SK-N-SH (cell line): ENCODE results near the gene BOD1L1. TPM values are rescaled to one million over a fixed set of nuclear protein-coding genes. Genes with fewer than 3 reads are reported as not detected.

Source experiments
- CTCF ChIA-PET: fragments of 300-600, 350-600 bp; formaldehyde crosslinking; extraction: SDS; loops from one replicate; lab custom pipeline; 2021; lab: Yijun Ruan, JAX
- POLR2A ChIA-PET: fragments of 350-600 bp; sonication (Branson Sonifier 250); formaldehyde crosslinking; extraction: SDS; loops from one replicate; lab custom pipeline; 2020; ENCODE audit warnings: antibody characterized with exemption, inconsistent platforms; lab: Yijun Ruan, JAX
- DNase-seq: peaks from one replicate; pipeline ENCODE4 v3.0.0; 2012
- H2AFZ ChIP-seq: fragments of 200-600 bp; sonication (generic); 2 replicates; pipeline ENCODE4 v1.8.1; 2016; ENCODE audit warnings: antibody characterized with exemption, mild to moderate bottlenecking, low read depth
- H3F3A ChIP-seq: fragments of 200-600 bp; sonication (generic); replicated peaks from 2 replicates; pipeline ENCODE3; 2016; ENCODE audit warnings: antibody characterized with exemption, mild to moderate bottlenecking; ENCODE audit not compliant: insufficient read depth
- H3K27ac ChIP-seq, 2 experiments: fragments of 200-500 bp in 1 of 2; fragments of 200-600 bp in 1 of 2; sonication (Bioruptor generic) in 1 of 2; sonication (generic), shearing (Covaris generic) in 1 of 2; 2 replicates each; pipeline versions ENCODE4 v1.5.1 to v1.6.1; 2014 to 2016; ENCODE audit warnings: low read depth in 2 of 2, inconsistent platforms in 1 of 2, low read length in 1 of 2, mild to moderate bottlenecking in 1 of 2, mixed read lengths in 1 of 2
- H3K27me3 ChIP-seq: fragments of 200-600 bp; sonication (generic), shearing (Covaris generic); 2 replicates; pipeline ENCODE4 v1.6.1; 2016; ENCODE audit warnings: mixed run types; ENCODE audit not compliant: insufficient read depth
- H3K36me3 ChIP-seq, 2 experiments: fragments of 200-500 bp in 1 of 2; fragments of 200-600 bp in 1 of 2; sonication (Bioruptor generic) in 1 of 2; sonication (generic) in 1 of 2; replicated peaks in 1 of 2; 2 replicates each; pipeline versions ENCODE3 to v1.5.1; 2014 to 2016; ENCODE audit warnings: low read length in 1 of 2, mild to moderate bottlenecking in 1 of 2; ENCODE audit not compliant: insufficient read depth in 2 of 2, control insufficient read depth in 1 of 2
- H3K4me1 ChIP-seq, 2 experiments: fragments of 200-500 bp in 1 of 2; fragments of 200-600 bp in 1 of 2; sonication (Bioruptor generic) in 1 of 2; sonication (generic), shearing (Covaris generic) in 1 of 2; 2 replicates each; pipeline versions ENCODE4 v1.5.1 to v1.6.1; 2014 to 2016; ENCODE audit warnings: low read depth in 1 of 2, low read length in 1 of 2, mixed run types in 1 of 2; ENCODE audit not compliant: insufficient read depth in 2 of 2, control insufficient read depth in 1 of 2
- H3K4me2 ChIP-seq: fragments of 200-600 bp; sonication (generic), shearing (Covaris generic); 2 replicates; pipeline ENCODE4 v1.6.1; 2017; ENCODE audit warnings: mixed run types
- H3K4me3 ChIP-seq, 2 experiments: fragments of 200-500 bp in 1 of 2; fragments of 200-600 bp in 1 of 2; sonication (Bioruptor generic) in 1 of 2; sonication (generic), shearing (Covaris generic) in 1 of 2; 2 replicates each; pipeline versions ENCODE4 v1.5.1 to v1.8.1; 2014 to 2016; ENCODE audit warnings: low read depth in 2 of 2, inconsistent platforms in 1 of 2, low read length in 1 of 2, mild to moderate bottlenecking in 1 of 2, mixed read lengths in 1 of 2, moderate library complexity in 1 of 2
- H3K79me2 ChIP-seq: fragments of 200-600 bp; sonication (generic); 2 replicates; pipeline ENCODE4 v1.8.1; 2017; ENCODE audit warnings: mild to moderate bottlenecking; ENCODE audit not compliant: insufficient read depth
- H3K9ac ChIP-seq: fragments of 200-600 bp; sonication (generic); 2 replicates; pipeline ENCODE4 v1.6.1; 2017; ENCODE audit warnings: mixed run types
- H3K9me2 ChIP-seq: fragments of 200-600 bp; sonication (generic); 2 replicates; pipeline ENCODE4 v1.6.1; 2017; ENCODE audit warnings: mixed run types
- H3K9me3 ChIP-seq: fragments of 200-600 bp; sonication (generic); 2 replicates; pipeline ENCODE4 v1.6.1; 2017; ENCODE audit warnings: mixed run types, mild to moderate bottlenecking, moderate library complexity
- H4K20me1 ChIP-seq: fragments of 200-600 bp; sonication (generic); 2 replicates; pipeline ENCODE4 v1.6.1; 2017; ENCODE audit warnings: mild to moderate bottlenecking, mixed run types; ENCODE audit not compliant: insufficient read depth
- CHD2 ChIP-seq: fragments of 150-350 bp; IDR thresholded peaks from 2 replicates; pipeline ENCODE4 v1.6.1; 2018; ENCODE audit warnings: low read length; ENCODE audit not compliant: partially characterized antibody
- EZH2phosphoT487 ChIP-seq: fragments of 200-600 bp; sonication (generic); IDR thresholded peaks from 2 replicates; pipeline ENCODE4 v1.6.1; 2017; ENCODE audit warnings: low read depth, mixed run types, mild to moderate bottlenecking, antibody characterized with exemption, moderate library complexity, borderline replicate concordance
- FOSL2 ChIP-seq: IDR thresholded peaks from 2 replicates; pipeline ENCODE4 v1.4.0; 2012; ENCODE audit warnings: low read depth, mild to moderate bottlenecking, moderate library complexity, borderline replicate concordance
- GATA2 ChIP-seq: sonication (generic); formaldehyde crosslinking; IDR thresholded peaks from 2 replicates; pipeline ENCODE4 v1.5.0; 2020; ENCODE audit warnings: mild to moderate bottlenecking, missing genetic modification reagents
- JUND ChIP-seq: IDR thresholded peaks from 2 replicates; pipeline ENCODE4 v1.4.0; 2012
- NFIC ChIP-seq: IDR thresholded peaks from 2 replicates; pipeline ENCODE4 v1.4.0; 2012; ENCODE audit warnings: borderline replicate concordance
- NRF1 ChIP-seq: IDR thresholded peaks from 2 replicates; pipeline ENCODE4 v1.6.1; 2012; ENCODE audit warnings: low read depth, mild to moderate bottlenecking, low read length
- RAD21 ChIP-seq: IDR thresholded peaks from 2 replicates; pipeline ENCODE4 v1.6.1; 2012; ENCODE audit warnings: mild to moderate bottlenecking, low read length
- YY1 ChIP-seq: IDR thresholded peaks from 2 replicates; pipeline ENCODE4 v1.4.0; 2012; ENCODE audit warnings: low read depth, mild to moderate bottlenecking
- WGBS: methylation state at CpG from one replicate; pipeline ENCODE4 v1.1.6; 2017; ENCODE audit warnings: low lambda C conversion rate; 5-methylcytosine and 5-hydroxymethylcytosine counted together
- polyA plus RNA-seq, 3 experiments: library from polyadenylated mRNA; depleted of rRNA; stranded (reverse); fragments of >200 nt; gene quantifications; 2 replicates each; pipeline ENCODE4 v1.2.3, GENCODE V29; 2012
- TF ChIP-seq, protein P1 (sequence below): IDR thresholded peaks from 2 replicates; pipeline ENCODE4 v1.4.0; 2012; ENCODE audit warnings: low read depth
- TF ChIP-seq, protein P2 (sequence below): IDR thresholded peaks from 2 replicates; pipeline ENCODE4; 2012
- TF ChIP-seq, protein P3 (sequence below): IDR thresholded peaks from 2 replicates; pipeline ENCODE4 v1.4.0; 2012; ENCODE audit warnings: low read depth, borderline replicate concordance

The BOD1L1 gene
- polyA plus RNA-seq, 1 of the 3 experiments (the other 2 are of a cell fraction) = 12.5 TPM

DNA sequence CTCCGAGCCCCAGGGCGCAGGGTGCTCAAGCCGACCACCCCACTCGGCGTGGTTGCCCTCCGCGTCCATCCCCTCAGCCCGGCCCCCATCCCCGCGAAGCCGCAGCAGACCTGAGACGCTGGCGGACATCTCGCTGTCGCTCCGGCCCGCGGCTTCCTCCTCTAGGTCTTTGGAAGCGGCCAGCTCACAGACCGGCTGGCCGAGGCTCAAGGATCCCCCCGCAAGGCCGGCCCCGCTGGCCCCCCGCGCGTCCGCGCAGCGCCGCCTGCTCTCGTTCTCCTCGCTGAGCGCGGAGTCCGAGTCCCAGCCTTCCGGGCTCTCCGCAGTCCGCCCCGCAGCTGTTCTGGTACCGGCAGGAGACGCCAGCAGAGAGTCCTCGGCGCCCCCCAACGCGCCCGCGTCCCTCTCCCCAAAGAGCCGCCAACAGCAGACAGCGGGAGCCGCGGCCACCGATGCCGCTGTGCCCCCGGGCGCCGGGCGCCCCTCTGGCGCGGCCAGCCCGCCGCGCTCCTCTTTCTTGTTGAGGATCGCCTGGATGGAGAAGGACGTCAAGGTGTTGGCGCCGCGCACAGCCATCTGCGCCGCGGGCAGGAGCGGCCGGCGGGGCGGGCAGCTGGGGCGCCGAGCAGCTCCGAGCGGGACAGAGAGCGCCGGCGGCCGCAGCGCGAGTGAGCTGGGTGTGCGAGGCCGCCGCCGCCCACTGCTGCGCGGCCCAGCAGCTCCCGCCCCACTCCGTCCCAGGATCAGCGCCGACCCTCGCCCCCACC lies 83.5 kb downstream of the BOD1L1 start, which contains the start of gene NKX3-2:
Gene NKX3-2 (minus strand): TSS at position 670 of the 767 bp plus-strand sequence. CDS start 94 bp downstream, at position 576.
- peak; percentile 73 for DNase-seq
- H3K9me3 ChIP-seq = no peaks in the 10 kb centered on the region
- H3K4me3 ChIP-seq = peak within 1 kb of the TSS; percentile 58 to 60
- H3K36me3 ChIP-seq = no peaks in the 10 kb centered on the region
- peaks cover 5 to 8% of the 10 kb centered on the region in 2 experiments; a peak in 2 of 4 replicates for H3K4me1 ChIP-seq
- peaks cover 77% of the 10 kb centered on the region for H3K27me3 ChIP-seq
- 15% methylated on average over 11 of the region's 96 CpGs for WGBS
- no peak within 1 kb of the TSS for H3K9ac ChIP-seq
- TF ChIP-seq CHD2 = no peak
- TF ChIP-seq, protein P1, sequence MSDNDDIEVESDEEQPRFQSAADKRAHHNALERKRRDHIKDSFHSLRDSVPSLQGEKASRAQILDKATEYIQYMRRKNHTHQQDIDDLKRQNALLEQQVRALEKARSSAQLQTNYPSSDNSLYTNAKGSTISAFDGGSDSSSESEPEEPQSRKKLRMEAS = no peak
- no peaks in the 10 kb centered on the region for H4K20me1 ChIP-seq
- peak within 1 kb of the TSS; percentile 74 for H3K4me2 ChIP-seq
- no peaks in the 10 kb centered on the region for H3K9me2 ChIP-seq
- H3K79me2 ChIP-seq = no peaks in the 10 kb centered on the region
- H2AFZ ChIP-seq = peak within 1 kb of the TSS; percentile 85
- CTCF ChIA-PET = interaction anchor here (0.6 to 4.1 kb wide), 6 partner anchors 14 to 1481 kb away, joined by 3 to 38 read pairs (median 8); no protein-coding TSS in a partner anchor
- H3K27ac ChIP-seq = no peak within 1 kb of the TSS
- no peaks in the 10 kb centered on the region for H3F3A ChIP-seq
- POLR2A ChIA-PET = no interaction called here

DNA sequence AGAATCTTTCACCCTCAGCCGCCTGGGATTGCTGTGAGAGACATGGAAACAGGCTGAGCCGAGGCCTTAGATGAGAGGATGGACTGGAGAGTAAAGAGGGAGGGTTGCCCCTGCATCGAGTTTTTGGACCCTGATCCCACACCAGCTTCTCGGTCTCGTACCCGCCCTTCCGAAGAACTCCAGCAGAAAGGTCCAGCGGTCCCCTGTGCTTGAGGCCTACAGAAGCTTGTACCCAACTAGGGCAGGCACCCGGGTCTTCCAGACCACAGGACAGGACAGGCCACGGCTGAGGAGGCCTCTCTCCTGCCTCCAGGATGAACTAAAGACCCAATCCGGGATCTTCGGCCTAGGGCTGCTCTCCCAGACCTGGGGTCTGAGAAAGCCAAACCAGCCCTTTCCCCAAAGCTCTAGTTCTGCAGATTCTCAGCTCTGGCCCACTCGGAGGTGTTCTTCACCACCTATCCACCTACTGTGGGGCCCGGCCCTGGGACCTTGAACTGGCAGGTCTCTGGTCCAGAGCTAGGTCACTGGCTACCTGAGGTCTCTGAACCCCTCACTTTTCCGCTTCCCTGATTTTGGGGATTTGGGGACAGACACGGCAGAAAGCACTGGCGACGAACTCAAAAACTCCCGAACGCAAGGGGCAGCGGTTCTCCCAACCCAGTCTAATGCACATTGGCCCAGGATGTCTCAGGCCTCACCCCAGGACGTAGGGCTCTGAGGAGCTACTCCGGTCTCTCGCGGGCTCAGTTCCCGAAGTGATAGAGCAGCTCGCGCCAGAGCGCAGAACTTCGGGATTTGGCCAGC lies 84.3 kb downstream of the BOD1L1 start:
- TF ChIP-seq JUND (no peak), NRF1 (no peak)
- TF ChIP-seq, protein P2, sequence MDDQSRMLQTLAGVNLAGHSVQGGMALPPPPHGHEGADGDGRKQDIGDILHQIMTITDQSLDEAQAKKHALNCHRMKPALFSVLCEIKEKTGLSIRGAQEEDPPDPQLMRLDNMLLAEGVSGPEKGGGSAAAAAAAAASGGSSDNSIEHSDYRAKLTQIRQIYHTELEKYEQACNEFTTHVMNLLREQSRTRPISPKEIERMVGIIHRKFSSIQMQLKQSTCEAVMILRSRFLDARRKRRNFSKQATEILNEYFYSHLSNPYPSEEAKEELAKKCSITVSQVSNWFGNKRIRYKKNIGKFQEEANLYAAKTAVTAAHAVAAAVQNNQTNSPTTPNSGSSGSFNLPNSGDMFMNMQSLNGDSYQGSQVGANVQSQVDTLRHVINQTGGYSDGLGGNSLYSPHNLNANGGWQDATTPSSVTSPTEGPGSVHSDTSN = no peak
- Histone ChIP-seq H2AFZ (no peak overlapping the region), H3K27me3 (peaks cover 79% of the 10 kb centered on the region), H3K36me3 (no peaks in the 10 kb centered on the region), H3K9ac (no peak overlapping the region), H3K4me1 (peaks cover 5 to 8% of the 10 kb centered on the region in 2 experiments; a peak in 2 of 4 replicates), H3F3A (no peaks in the 10 kb centered on the region), H3K9me2 (no peaks in the 10 kb centered on the region), H3K79me2 (no peaks in the 10 kb centered on the region), H3K4me2 (peak overlapping the region; percentile 74; the same call in 1 of the 2 replicates), H4K20me1 (no peaks in the 10 kb centered on the region), H3K27ac (no peak overlapping the region), H3K4me3 (peak overlapping the region in 1 of 2 experiments; percentile 4; a peak in 2 of 4 replicates), H3K9me3 (no peaks in the 10 kb centered on the region)
- ChIA-PET CTCF (interaction anchor here (1.5 to 4.1 kb wide), 6 partner anchors 9 to 698 kb away, joined by 3 to 38 read pairs (median 8); no protein-coding TSS in a partner anchor), POLR2A (no interaction called here)
- DNase-seq = peak; percentile 31
- 77% methylated on average over 24 of the region's 30 CpGs for WGBS

DNA sequence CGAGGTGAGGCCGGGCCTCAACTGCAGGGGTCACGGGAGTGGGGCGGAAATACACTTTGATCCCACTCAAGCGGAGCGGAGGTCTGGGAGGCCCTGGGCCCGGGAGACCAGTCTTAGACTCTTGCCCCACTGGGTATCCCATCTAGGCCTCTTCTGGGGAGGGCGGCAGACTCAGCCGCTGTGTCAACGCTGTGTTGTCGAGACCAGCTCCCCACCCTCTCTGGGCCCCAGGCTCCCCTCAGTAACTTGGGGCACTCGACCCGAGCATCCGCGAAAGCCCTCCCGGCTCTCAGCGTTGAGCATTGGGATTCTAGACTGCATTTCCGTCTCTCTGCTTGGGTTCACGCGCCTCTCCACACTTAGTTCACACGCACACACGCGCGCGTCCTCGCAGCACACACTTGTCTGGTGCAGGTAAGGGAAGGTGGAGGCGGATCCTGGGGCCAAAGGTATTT lies 84.9 kb downstream of the BOD1L1 start:
- H3K9me3 ChIP-seq = no peaks in the 10 kb centered on the region
- ChIA-PET CTCF (interaction anchor here (0.7 to 4.1 kb wide), 10 partner anchors 9 to 697 kb away, joined by 3 to 38 read pairs (median 4); no protein-coding TSS in a partner anchor), POLR2A (no interaction called here)
- no peak overlapping the region for H3K4me3 ChIP-seq
- H3K4me2 ChIP-seq = peak overlapping the region; percentile 67; the same call in 1 of the 2 replicates
- no peaks in the 10 kb centered on the region for H3F3A ChIP-seq
- H3K79me2 ChIP-seq = no peaks in the 10 kb centered on the region
- DNase-seq = no peak
- H3K36me3 ChIP-seq = no peaks in the 10 kb centered on the region
- no peaks in the 10 kb centered on the region for H4K20me1 ChIP-seq
- 93% methylated on average over 19 of the region's 27 CpGs for WGBS
- H3K27ac ChIP-seq = no peak overlapping the region
- H3K9ac ChIP-seq = no peak overlapping the region
- H3K27me3 ChIP-seq = peaks cover 83% of the 10 kb centered on the region
- no peak overlapping the region for H2AFZ ChIP-seq
- H3K4me1 ChIP-seq = peaks cover 5 to 8% of the 10 kb centered on the region in 2 experiments; a peak in 2 of 4 replicates
- no peaks in the 10 kb centered on the region for H3K9me2 ChIP-seq
- no peak for TF ChIP-seq YY1
- TF ChIP-seq GATA2 (CRISPR knock-in tag) = no peak
- TF ChIP-seq, protein P2 = no peak
- TF ChIP-seq, protein P3, sequence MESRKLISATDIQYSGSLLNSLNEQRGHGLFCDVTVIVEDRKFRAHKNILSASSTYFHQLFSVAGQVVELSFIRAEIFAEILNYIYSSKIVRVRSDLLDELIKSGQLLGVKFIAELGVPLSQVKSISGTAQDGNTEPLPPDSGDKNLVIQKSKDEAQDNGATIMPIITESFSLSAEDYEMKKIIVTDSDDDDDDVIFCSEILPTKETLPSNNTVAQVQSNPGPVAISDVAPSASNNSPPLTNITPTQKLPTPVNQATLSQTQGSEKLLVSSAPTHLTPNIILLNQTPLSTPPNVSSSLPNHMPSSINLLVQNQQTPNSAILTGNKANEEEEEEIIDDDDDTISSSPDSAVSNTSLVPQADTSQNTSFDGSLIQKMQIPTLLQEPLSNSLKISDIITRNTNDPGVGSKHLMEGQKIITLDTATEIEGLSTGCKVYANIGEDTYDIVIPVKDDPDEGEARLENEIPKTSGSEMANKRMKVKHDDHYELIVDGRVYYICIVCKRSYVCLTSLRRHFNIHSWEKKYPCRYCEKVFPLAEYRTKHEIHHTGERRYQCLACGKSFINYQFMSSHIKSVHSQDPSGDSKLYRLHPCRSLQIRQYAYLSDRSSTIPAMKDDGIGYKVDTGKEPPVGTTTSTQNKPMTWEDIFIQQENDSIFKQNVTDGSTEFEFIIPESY = no peak
- TF ChIP-seq NFIC = no peak
- no peak for TF ChIP-seq RAD21
- no peak for TF ChIP-seq FOSL2
- TF ChIP-seq EZH2phosphoT487 = no peak
